Ascending aorta (tissue), 2 donors: ENCODE data around the gene FCAMR. TPM values are rescaled to one million over a fixed set of nuclear protein-coding genes. Genes with fewer than 3 reads are reported as not detected.

ENCODE experiments used
- DNase-seq, 2 donors: peaks; one replicate each; pipeline ENCODE4 v3.0.0-alpha.2; 2019; ENCODE audit warnings: low spot score in 2 of 2
- H3K27ac ChIP-seq, 2 donors: fragments of 200-600 bp; sonication (generic); one replicate each; pipeline ENCODE4 v1.5.1; 2016 to 2017; ENCODE audit warnings: mild to moderate bottlenecking in 1 of 2
- H3K27me3 ChIP-seq: fragments of 200-600 bp; sonication (generic); one replicate; pipeline ENCODE4 v1.5.1; 2017
- H3K36me3 ChIP-seq, 2 donors: fragments of 200-600 bp; sonication (generic); one replicate each; pipeline ENCODE4 v1.5.1; 2016
- H3K4me1 ChIP-seq, 2 donors: fragments of 200-600 bp; sonication (generic); one replicate each; pipeline ENCODE4 v1.5.1; 2016 to 2017; ENCODE audit warnings: mild to moderate bottlenecking in 1 of 2
- H3K4me3 ChIP-seq, 2 donors: fragments of 200-600 bp; sonication (generic); one replicate each; pipeline ENCODE4 v1.5.1; 2016 to 2017; ENCODE audit warnings: mild to moderate bottlenecking in 1 of 2
- H3K9me3 ChIP-seq, 2 donors: fragments of 200-600 bp; sonication (generic); one replicate each; pipeline ENCODE4 v1.5.1; 2016
- CTCF ChIP-seq, 3 experiments: fragments of 200-600 bp in 2 of 3; fragments of 450-650 bp in 1 of 3; sonication (generic) in 2 of 3; IDR thresholded peaks; one replicate each; pipeline ENCODE4 v1.5.1; 2016 to 2019; ENCODE audit warnings: antibody characterized with exemption in 3 of 3, mild to moderate bottlenecking in 1 of 3, moderate library complexity in 1 of 3
- intact Hi-C: fragments of 100-400 bp; cut with DNase I; formaldehyde crosslinking; loops from one replicate; pipeline ENCODE4 v1.15.1; 2023
- total RNA-seq: library from RNA; depleted of rRNA; stranded (reverse); fragments of >200 nt; gene quantifications from one replicate; pipeline ENCODE4 v1.1.0, GENCODE V29; 2016

FCAMR gene
- total RNA-seq: not detected

- no peaks in the 10 kb centered on the region for H3K36me3 ChIP-seq
- H3K4me1 ChIP-seq: no peaks in the 10 kb centered on the region
- no peak within 1 kb of the TSS for H3K4me3 ChIP-seq
- H3K27me3 ChIP-seq: no peaks in the 10 kb centered on the region
- intact Hi-C loops: no loop called here
- H3K9me3 ChIP-seq: no peaks in the 10 kb centered on the region
- no peak for TF ChIP-seq CTCF (IDR thresholded peaks at IDR 0.05)
- no peak within 1 kb of the TSS for H3K27ac ChIP-seq
- no peak for DNase-seq
Measured at GRCh38 chr1:206970446-206970845, at the start of gene FCAMR. FCAMR (minus strand) TSS chr1:206970460; CDS start chr1:206970125, 335 bp downstream.

- H3K4me3 ChIP-seq: no peak overlapping the region
- no peak for DNase-seq
- intact Hi-C loops: no loop called here
Measured at GRCh38 chr1:207019661-207020060, 49.4 kb upstream of the FCAMR start.

GRCh38 chr1:207019161-207019560, 48.9 kb upstream of the FCAMR start:
- H3K4me1 ChIP-seq: peaks cover 0 to 2% of the 10 kb centered on the region in 2 donors
- H3K9me3 ChIP-seq: no peaks in the 10 kb centered on the region
- intact Hi-C loops: no loop called here
- H3K4me3 ChIP-seq: no peak overlapping the region
- no peaks in the 10 kb centered on the region for H3K36me3 ChIP-seq
- TF ChIP-seq CTCF (IDR thresholded peaks at IDR 0.05): no peak
- H3K27ac ChIP-seq: no peak overlapping the region
- no peaks in the 10 kb centered on the region for H3K27me3 ChIP-seq
- no peak for DNase-seq

More at GRCh38 chr1:207019661-207020060, 49.4 kb upstream of the FCAMR start:
- Histone ChIP-seq H3K36me3 (no peaks in the 10 kb centered on the region), H3K4me1 (peaks cover 2 to 7% of the 10 kb centered on the region in 2 donors), H3K27me3 (no peaks in the 10 kb centered on the region), H3K9me3 (no peaks in the 10 kb centered on the region), H3K27ac (no peak overlapping the region)
- no peak for TF ChIP-seq CTCF (IDR thresholded peaks at IDR 0.05)

GRCh38 chr1:207018707-207019106, 48.4 kb upstream of the FCAMR start:
- intact Hi-C loops: no loop called here
- TF ChIP-seq CTCF (IDR thresholded peaks at IDR 0.05): no peak
- Histone ChIP-seq H3K9me3 (no peaks in the 10 kb centered on the region), H3K27ac (no peak overlapping the region), H3K27me3 (no peaks in the 10 kb centered on the region), H3K36me3 (no peaks in the 10 kb centered on the region), H3K4me3 (no peak overlapping the region), H3K4me1 (no peaks in the 10 kb centered on the region)
- no peak for DNase-seq

GRCh38 chr1:207017615-207018559, 47.6 kb upstream of the FCAMR start:
- H3K4me3 ChIP-seq: no peak overlapping the region
- no peaks in the 10 kb centered on the region for H3K4me1 ChIP-seq
- no peaks in the 10 kb centered on the region for H3K27me3 ChIP-seq
- intact Hi-C loops: no loop called here
- no peak overlapping the region for H3K27ac ChIP-seq
- no peak for DNase-seq
- no peaks in the 10 kb centered on the region for H3K9me3 ChIP-seq
- no peaks in the 10 kb centered on the region for H3K36me3 ChIP-seq
- no peak for TF ChIP-seq CTCF (IDR thresholded peaks at IDR 0.05)
